ENCODE results near the gene OSTC. TPM values are rescaled to one million over a fixed set of nuclear protein-coding genes. Genes with fewer than 3 reads are reported as not detected.

Gene OSTC
- polyA plus RNA-seq, 6 donors from 2014 or later = 94.4 to 171 (median 109) TPM

- Mint-ChIP-seq H3K4me1 (no peaks in the 10 kb centered on the region), H3K36me3 (no peaks in the 10 kb centered on the region), H3K4me3 (no peak overlapping the region), H3K9me3 (peaks cover 0 to 1% (median 0%) of the 10 kb centered on the region in 7 donors), H3K27ac (peak overlapping the region in 1 of 6 donors; percentile 39), H3K27me3 (no peaks in the 10 kb centered on the region)
- ATAC-seq (ENCODE audit: low read depth in 2 of 2) (no peak), DNase-seq (no peak)
These were observed 31.0 kb downstream of the OSTC start for GRCh38 chr4:108681321-108681809.

- Mint-ChIP-seq H3K4me3 (no peak overlapping the region), H3K36me3 (no peaks in the 10 kb centered on the region), H3K4me1 (no peaks in the 10 kb centered on the region), H3K9me3 (peaks cover 0 to 6% (median 1%) of the 10 kb centered on the region in 7 donors), H3K27me3 (peaks cover 0 to 5% (median 4%) of the 10 kb centered on the region in 3 donors), H3K27ac (no peak overlapping the region)
- DNase-seq (no peak), ATAC-seq (ENCODE audit: low read depth in 2 of 2) (no peak)
These were observed 33.1 kb downstream of the OSTC start for GRCh38 chr4:108683479-108683878.

- DNase-seq (no peak), ATAC-seq (ENCODE audit: low read depth in 2 of 2) (no peak)
- H3K4me3 Mint-ChIP-seq = no peak overlapping the region
- no peaks in the 10 kb centered on the region for H3K36me3 Mint-ChIP-seq
- H3K9me3 Mint-ChIP-seq = peaks cover 0 to 6% (median 1%) of the 10 kb centered on the region in 7 donors
- no peaks in the 10 kb centered on the region for H3K4me1 Mint-ChIP-seq
- H3K27me3 Mint-ChIP-seq = peaks cover 0 to 5% (median 4%) of the 10 kb centered on the region in 3 donors
- no peak overlapping the region for H3K27ac Mint-ChIP-seq
These were observed 34.8 kb downstream of the OSTC start for GRCh38 chr4:108685036-108685686.

- DNase-seq (no peak), ATAC-seq (ENCODE audit: low read depth in 2 of 2) (no peak)
- Mint-ChIP-seq H3K36me3 (no peaks in the 10 kb centered on the region), H3K9me3 (peaks cover 0 to 6% (median 2%) of the 10 kb centered on the region in 7 donors), H3K27ac (no peak overlapping the region), H3K4me1 (no peaks in the 10 kb centered on the region), H3K27me3 (peaks cover 0 to 5% (median 4%) of the 10 kb centered on the region in 3 donors), H3K4me3 (no peak overlapping the region)
These were observed 40.3 kb downstream of the OSTC start for GRCh38 chr4:108690738-108691137.

GRCh38 chr4:108693211-108693610 lies 42.8 kb downstream of the OSTC start:
- Mint-ChIP-seq H3K27me3 (peaks cover 0 to 2% (median 0%) of the 10 kb centered on the region in 3 donors), H3K4me3 (no peak overlapping the region), H3K9me3 (peaks cover 0 to 2% (median 0%) of the 10 kb centered on the region in 7 donors), H3K4me1 (no peaks in the 10 kb centered on the region), H3K36me3 (no peaks in the 10 kb centered on the region), H3K27ac (peak overlapping the region in 1 of 6 donors; percentile 43)
- DNase-seq (no peak), ATAC-seq (ENCODE audit: low read depth in 2 of 2) (no peak)

- H3K4me3 Mint-ChIP-seq = peak overlapping the region in 1 of 8 donors; percentile 17
These were observed 43.4 kb downstream of the OSTC start for GRCh38 chr4:108693819-108694218.

GRCh38 chr4:108694423-108694822 lies 44.0 kb downstream of the OSTC start:
- Mint-ChIP-seq H3K4me3 (no peak overlapping the region), H3K27ac (no peak overlapping the region), H3K36me3 (no peaks in the 10 kb centered on the region), H3K27me3 (peaks cover 0 to 8% (median 0%) of the 10 kb centered on the region in 3 donors), H3K9me3 (peaks cover 0 to 2% (median 0%) of the 10 kb centered on the region in 7 donors), H3K4me1 (no peaks in the 10 kb centered on the region)
- ATAC-seq (ENCODE audit: low read depth in 2 of 2) (no peak), DNase-seq (no peak)

More at GRCh38 chr4:108693819-108694218, 43.4 kb downstream of the OSTC start:
- H3K27me3 Mint-ChIP-seq = peaks cover 0 to 8% (median 0%) of the 10 kb centered on the region in 3 donors
- DNase-seq = no peak
- H3K9me3 Mint-ChIP-seq = peaks cover 0 to 2% (median 0%) of the 10 kb centered on the region in 7 donors
- H3K27ac Mint-ChIP-seq = no peak overlapping the region
- H3K4me1 Mint-ChIP-seq = no peaks in the 10 kb centered on the region
- no peaks in the 10 kb centered on the region for H3K36me3 Mint-ChIP-seq
- ATAC-seq (ENCODE audit: low read depth in 2 of 2) = no peak

GRCh38 chr4:108695062-108695461 lies 44.7 kb downstream of the OSTC start:
- Mint-ChIP-seq H3K36me3 (no peaks in the 10 kb centered on the region), H3K4me1 (no peaks in the 10 kb centered on the region), H3K27ac (no peak overlapping the region), H3K27me3 (peaks cover 0 to 9% (median 0%) of the 10 kb centered on the region in 3 donors), H3K9me3 (peaks cover 0 to 2% (median 0%) of the 10 kb centered on the region in 7 donors), H3K4me3 (no peak overlapping the region)
- no peak for DNase-seq
- ATAC-seq (ENCODE audit: low read depth in 2 of 2) = no peak

GRCh38 chr4:108696160-108696559 lies 45.8 kb downstream of the OSTC start:
- H3K27ac Mint-ChIP-seq = no peak overlapping the region
- no peaks in the 10 kb centered on the region for H3K4me1 Mint-ChIP-seq
- peaks cover 0 to 3% (median 0%) of the 10 kb centered on the region in 7 donors for H3K9me3 Mint-ChIP-seq
- DNase-seq (no peak), ATAC-seq (ENCODE audit: low read depth in 2 of 2) (no peak)
- no peak overlapping the region for H3K4me3 Mint-ChIP-seq
- peaks cover 0 to 12% (median 0%) of the 10 kb centered on the region in 3 donors for H3K27me3 Mint-ChIP-seq
- H3K36me3 Mint-ChIP-seq = no peaks in the 10 kb centered on the region

GRCh38 chr4:108700081-108700757 lies 49.8 kb downstream of the OSTC start:
- H3K9me3 Mint-ChIP-seq = peaks cover 0 to 2% (median 0%) of the 10 kb centered on the region in 7 donors
- H3K27me3 Mint-ChIP-seq = peaks cover 0 to 12% (median 0%) of the 10 kb centered on the region in 3 donors
- DNase-seq (no peak), ATAC-seq (ENCODE audit: low read depth in 2 of 2) (no peak)
- H3K4me3 Mint-ChIP-seq = no peak overlapping the region
- H3K4me1 Mint-ChIP-seq = no peaks in the 10 kb centered on the region
- no peak overlapping the region for H3K27ac Mint-ChIP-seq
- no peaks in the 10 kb centered on the region for H3K36me3 Mint-ChIP-seq

- H3K27ac Mint-ChIP-seq = no peak overlapping the region
- H3K36me3 Mint-ChIP-seq = no peaks in the 10 kb centered on the region
- H3K4me3 Mint-ChIP-seq = no peak overlapping the region
- H3K27me3 Mint-ChIP-seq = peaks cover 0 to 12% (median 0%) of the 10 kb centered on the region in 3 donors
- ATAC-seq (ENCODE audit: low read depth in 2 of 2) = no peak
- H3K9me3 Mint-ChIP-seq = peaks cover 0 to 2% (median 0%) of the 10 kb centered on the region in 7 donors
- H3K4me1 Mint-ChIP-seq = no peaks in the 10 kb centered on the region
- DNase-seq = no peak
These were observed 52.6 kb downstream of the OSTC start for GRCh38 chr4:108702960-108703359.

GRCh38 chr4:108703370-108703769 lies 53.0 kb downstream of the OSTC start:
- no peak for ATAC-seq (ENCODE audit: low read depth in 2 of 2)
- Mint-ChIP-seq H3K27me3 (peaks cover 0 to 8% (median 0%) of the 10 kb centered on the region in 3 donors), H3K27ac (no peak overlapping the region), H3K9me3 (peaks cover 0 to 2% (median 0%) of the 10 kb centered on the region in 7 donors), H3K36me3 (no peaks in the 10 kb centered on the region), H3K4me1 (no peaks in the 10 kb centered on the region), H3K4me3 (no peak overlapping the region)
- no peak for DNase-seq

- Mint-ChIP-seq H3K36me3 (no peaks in the 10 kb centered on the region), H3K9me3 (peaks cover 0 to 2% (median 0%) of the 10 kb centered on the region in 7 donors), H3K4me3 (no peak overlapping the region), H3K4me1 (no peaks in the 10 kb centered on the region), H3K27me3 (peaks cover 0 to 4% (median 0%) of the 10 kb centered on the region in 3 donors), H3K27ac (no peak overlapping the region)
- ATAC-seq (ENCODE audit: low read depth in 2 of 2) (no peak), DNase-seq (no peak)
These were observed 53.6 kb downstream of the OSTC start for GRCh38 chr4:108703966-108704365.

GRCh38 chr4:108706289-108706688 lies 55.9 kb downstream of the OSTC start:
- peak overlapping the region in 1 of 6 donors; percentile 8 for H3K27ac Mint-ChIP-seq
- ATAC-seq (ENCODE audit: low read depth in 2 of 2) (no peak), DNase-seq (no peak)
- H3K27me3 Mint-ChIP-seq = peaks cover 0 to 12% (median 6%) of the 10 kb centered on the region in 3 donors
- peaks cover 0 to 2% (median 0%) of the 10 kb centered on the region in 7 donors for H3K9me3 Mint-ChIP-seq
- H3K4me1 Mint-ChIP-seq = no peaks in the 10 kb centered on the region
- H3K36me3 Mint-ChIP-seq = no peaks in the 10 kb centered on the region
- H3K4me3 Mint-ChIP-seq = no peak overlapping the region
